Mucosa of descending colon (tissue), 3 donors: ENCODE measurements around the gene PRKCE. TPM values are rescaled to one million over a fixed set of nuclear protein-coding genes. Genes with fewer than 3 reads are reported as not detected.

Experiments used
- ATAC-seq: fragments of 200-7000 bp; cut with Tn5 transposase; one replicate; pipeline ENCODE4 v1.9.1; 2020; ENCODE audit warnings: mild to moderate bottlenecking, moderate library complexity
- DNase-seq, 3 donors: peaks; one replicate each; pipeline ENCODE4 v3.0.0-alpha.2; 2020
- H3K36me3 ChIP-seq: fragments of 200-600 bp; one replicate; pipeline ENCODE4 v1.8.0; 2021; ENCODE audit warnings: low read depth, mild to moderate bottlenecking
- H3K4me1 ChIP-seq: fragments of 200-600 bp; one replicate; pipeline ENCODE4 v1.8.0; 2021; ENCODE audit warnings: low read depth, mild to moderate bottlenecking
- H3K4me3 ChIP-seq: fragments of 200-600 bp; one replicate; pipeline ENCODE4 v1.8.0; 2021; ENCODE audit warnings: mild to moderate bottlenecking
- H3K9me3 ChIP-seq: fragments of 200-600 bp; one replicate; pipeline ENCODE4 v1.8.0; 2021; ENCODE audit warnings: mild to moderate bottlenecking
- CTCF ChIP-seq: fragments of 200-600 bp; IDR thresholded peaks from one replicate; pipeline ENCODE4 v1.8.0; 2022; ENCODE audit warnings: antibody characterized with exemption, mild to moderate bottlenecking
- intact Hi-C, 2 donors: fragments of 100-400 bp; cut with DNase I in 1 of 2; cut with micrococcal nuclease in 1 of 2; formaldehyde crosslinking; loops; one replicate each; pipeline versions ENCODE4 v1.11.0 to v1.11.1; 2022; cut with DNase I, micrococcal nuclease
- total RNA-seq, 3 donors: library from RNA; stranded (reverse); fragmentation: NEBNext Ultra II Directional in 2 of 3; extraction: Animal tissue kit (Norgen Biotek cat#: 25700) in 2 of 3; gene quantifications; one replicate each; pipeline versions ENCODE4 v1.2.1 to v1.2.4, GENCODE V29; 2021 to 2023
- donor health status: DM: no; HTN: no; CAD: no; lungs with moderate emphysema.
- donor health status: DM: no; HTN: no; CAD: no.
- donor health status: DM: no; HTN: yes; CAD: no.

Gene PRKCE
- total RNA-seq, 3 donors from 2014 or later, result 24.5 to 52.0 (median 32.7) TPM

- intact Hi-C loops, result no loop called here
- no peak for TF ChIP-seq CTCF
- H3K9me3 ChIP-seq, result no peaks in the 10 kb centered on the region
- ATAC-seq (no peak), DNase-seq (no peak)
- no peaks in the 10 kb centered on the region for H3K36me3 ChIP-seq
- H3K4me3 ChIP-seq, result no peak overlapping the region
- peaks cover 9% of the 10 kb centered on the region for H3K4me1 ChIP-seq
Measured at GRCh38 chr2:46188041-46188716, 536.7 kb downstream of the PRKCE start.

GRCh38 chr2:46193356-46193755 lies 541.9 kb downstream of the PRKCE start:
- intact Hi-C loops, result no loop called here
- no peak overlapping the region for H3K4me3 ChIP-seq
- DNase-seq (no peak), ATAC-seq (no peak)
- no peaks in the 10 kb centered on the region for H3K36me3 ChIP-seq
- no peaks in the 10 kb centered on the region for H3K9me3 ChIP-seq
- no peak for TF ChIP-seq CTCF
- no peaks in the 10 kb centered on the region for H3K4me1 ChIP-seq

- no peak for TF ChIP-seq CTCF
- Histone ChIP-seq H3K4me1 (no peaks in the 10 kb centered on the region), H3K9me3 (no peaks in the 10 kb centered on the region), H3K36me3 (no peaks in the 10 kb centered on the region), H3K4me3 (no peak overlapping the region)
- DNase-seq (no peak), ATAC-seq (no peak)
- intact Hi-C loops, result no loop called here
Measured at GRCh38 chr2:46193855-46194254, 542.4 kb downstream of the PRKCE start.

- H3K9me3 ChIP-seq, result no peaks in the 10 kb centered on the region
- TF ChIP-seq CTCF, result no peak
- H3K4me1 ChIP-seq, result no peaks in the 10 kb centered on the region
- ATAC-seq (no peak), DNase-seq (no peak)
- no peaks in the 10 kb centered on the region for H3K36me3 ChIP-seq
- H3K4me3 ChIP-seq, result no peak overlapping the region
- intact Hi-C loops, result no loop called here
Measured at GRCh38 chr2:46194856-46195255, 543.4 kb downstream of the PRKCE start.

- TF ChIP-seq CTCF, result no peak
- intact Hi-C loops, result no loop called here
- ATAC-seq, result peak; percentile 38
Measured at GRCh38 chr2:46195819-46196218, 544.3 kb downstream of the PRKCE start.

More at GRCh38 chr2:46195819-46196218, 544.3 kb downstream of the PRKCE start:
- no peaks in the 10 kb centered on the region for H3K9me3 ChIP-seq
- H3K36me3 ChIP-seq, result no peaks in the 10 kb centered on the region
- DNase-seq, result no peak
- no peak overlapping the region for H3K4me3 ChIP-seq
- no peaks in the 10 kb centered on the region for H3K4me1 ChIP-seq
